HG02642 (cell line): ENCODE results near the gene MYOM1.
"Not testable (repeated sequence)": the region's sequence is repeated elsewhere in the genome, so short reads cannot be mapped to it uniquely, and the experiment has no call there.

Experiments
- ATAC-seq: cut with Tn5 transposase; IDR thresholded peaks from one replicate; pipeline ENCODE4 v1.9.1; 2021; ENCODE audit warnings: mild to moderate bottlenecking; ENCODE audit not compliant: unreplicated experiment, poor library complexity

MYOM1 gene

GRCh38 chr18:3044931-3045698, 174.7 kb downstream of the MYOM1 start:
- no peak for ATAC-seq

- no peak for ATAC-seq
These were observed 177.4 kb downstream of the MYOM1 start for GRCh38 chr18:3042379-3042778.

- ATAC-seq = no peak
These were observed 177.9 kb downstream of the MYOM1 start for GRCh38 chr18:3041843-3042242.

DNA sequence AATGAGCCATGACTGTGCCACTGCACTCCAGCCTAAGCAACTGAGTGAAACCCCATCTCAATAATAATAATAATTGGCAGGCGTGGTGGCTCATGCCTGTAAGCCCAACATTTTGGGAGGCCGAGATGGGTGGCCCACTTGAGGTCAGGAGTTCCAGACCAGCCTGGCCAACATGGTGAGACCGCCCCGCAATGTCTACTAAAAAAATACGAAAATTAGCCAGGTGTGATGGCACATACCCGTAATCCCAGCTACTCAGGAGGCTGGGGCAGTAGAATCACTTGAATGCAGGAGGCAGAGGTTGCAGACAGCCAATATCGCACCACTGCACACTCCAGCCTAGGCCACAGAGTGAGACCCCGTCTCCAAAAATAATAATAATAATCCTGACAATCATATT, 178.9 kb downstream of the MYOM1 start:
- no peak for ATAC-seq

GRCh38 chr18:3040173-3040572, 179.6 kb downstream of the MYOM1 start:
- no peak for ATAC-seq

DNA sequence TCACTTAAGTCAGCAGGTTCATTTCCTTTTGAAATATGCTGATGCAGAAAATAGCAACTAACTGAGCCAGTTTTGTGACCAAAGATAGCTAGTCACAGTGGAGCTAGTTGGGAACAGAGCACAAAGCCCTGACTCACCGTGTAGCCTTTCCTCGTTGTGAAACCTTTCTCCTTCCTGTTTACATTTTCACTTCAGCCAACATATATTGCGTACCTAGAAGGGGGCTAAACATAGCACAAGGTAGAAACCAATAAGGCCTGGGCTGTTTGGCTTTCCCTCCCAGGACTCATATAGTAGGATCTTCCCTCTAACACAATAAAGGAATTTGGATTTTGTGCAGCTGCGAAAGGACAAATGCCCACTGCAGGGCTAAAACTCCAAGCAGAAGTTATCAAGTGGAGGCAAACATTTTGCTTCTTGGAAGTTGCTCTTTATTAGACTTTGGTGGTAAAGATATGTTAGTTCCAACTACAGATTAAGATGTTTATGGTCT, 182.3 kb downstream of the MYOM1 start:
- peak; percentile 94 for ATAC-seq

- no peak for ATAC-seq
These were observed 183.7 kb downstream of the MYOM1 start for GRCh38 chr18:3036108-3036507.

- no peak for ATAC-seq
These were observed 184.1 kb downstream of the MYOM1 start for GRCh38 chr18:3035635-3036034.

- ATAC-seq = no peak
These were observed 187.0 kb downstream of the MYOM1 start for GRCh38 chr18:3032721-3033120.

- ATAC-seq = no peak
These were observed 190.4 kb downstream of the MYOM1 start for GRCh38 chr18:3029215-3029952.

GRCh38 chr18:3028115-3028514, 191.7 kb downstream of the MYOM1 start:
- not testable (repeated sequence) for ATAC-seq

DNA sequence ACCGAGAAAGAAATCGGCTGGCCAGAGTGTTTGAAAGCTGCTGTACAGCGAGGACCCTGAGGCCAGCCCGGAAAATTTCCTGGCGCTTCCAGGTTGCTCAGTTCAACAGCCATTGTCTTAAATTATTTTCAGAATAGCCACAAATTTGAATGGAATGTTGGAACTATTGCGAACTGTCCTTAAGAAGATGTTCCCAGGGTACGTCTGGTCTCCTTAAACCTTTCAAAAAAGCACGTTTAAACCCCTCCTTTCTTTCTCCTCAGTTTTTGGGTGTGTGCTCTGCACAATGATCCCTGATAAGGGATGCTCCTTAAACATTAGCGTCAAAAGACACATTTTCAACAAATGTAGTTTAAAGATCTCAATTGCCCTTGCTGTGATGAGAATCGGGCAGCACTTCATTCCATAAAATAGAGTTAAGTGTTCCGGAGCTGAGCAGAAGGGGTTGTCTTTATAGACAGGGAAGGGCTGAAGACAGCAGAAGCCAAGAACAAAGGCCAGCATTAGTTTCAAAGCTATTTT, 192.3 kb downstream of the MYOM1 start:
- no peak for ATAC-seq

DNA sequence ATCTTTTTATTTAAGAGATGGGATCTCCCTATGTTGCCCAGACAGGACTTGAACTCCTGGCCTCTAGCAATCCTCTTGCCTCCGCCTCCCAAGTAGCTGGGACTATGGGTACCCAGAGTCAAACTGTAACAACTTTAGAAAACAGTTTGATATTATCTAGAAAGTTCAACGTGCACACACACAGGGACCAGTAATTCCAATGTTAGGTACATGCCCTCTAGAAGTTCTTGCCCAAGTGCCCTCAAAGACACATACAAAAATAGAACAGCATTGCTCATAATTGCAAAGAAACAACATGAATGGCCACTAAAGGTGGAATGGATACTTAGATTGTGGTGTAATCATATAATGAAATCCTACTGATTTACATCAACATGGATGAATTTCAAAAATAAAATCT, 194.2 kb downstream of the MYOM1 start:
- no peak for ATAC-seq

DNA sequence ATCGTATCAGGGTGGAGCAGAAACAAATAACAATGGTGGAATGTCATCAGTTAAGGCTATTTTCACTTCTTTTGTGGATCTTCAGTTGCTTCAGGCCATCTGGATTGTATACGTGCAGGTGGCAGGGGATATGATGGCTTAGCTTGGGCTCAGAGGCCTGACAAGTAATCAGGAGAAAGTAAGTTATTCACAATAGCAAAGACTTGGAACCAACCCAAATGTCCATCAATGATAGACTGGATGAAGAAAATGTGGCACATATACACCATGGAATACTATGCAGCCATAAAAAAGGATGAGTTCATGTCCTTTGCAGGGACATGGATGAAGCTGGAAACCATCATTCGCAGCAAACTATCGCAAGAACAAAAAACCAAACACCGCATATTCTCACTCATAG, 196.2 kb downstream of the MYOM1 start:
- ATAC-seq = not testable (repeated sequence)
